C4-2B (cell line): Measurements from ENCODE around the gene C7.
"Not testable (repeated sequence)": the region's sequence is repeated elsewhere in the genome, so short reads cannot be mapped to it uniquely, and the experiment has no call there.

Experiments
- H3K27ac ChIP-seq: fragments of 450-650 bp; 2 replicates; pipeline ENCODE4 v1.5.1; 2017
- CTCF ChIP-seq: fragments of 450-650 bp; conservative IDR thresholded peaks from 2 replicates; pipeline ENCODE4 v1.5.1; 2017; ENCODE audit warnings: mild to moderate bottlenecking
- ZFX ChIP-seq: fragments of 450-650 bp; IDR thresholded peaks from 2 replicates; pipeline ENCODE4 v1.6.1; 2017

Gene C7

GRCh38 chr5:40877371-40877988, 31.8 kb upstream of the C7 start:
- no peak for TF ChIP-seq ZFX
- TF ChIP-seq CTCF: no peak

GRCh38 chr5:40879163-40879942, 29.9 kb upstream of the C7 start:
- H3K27ac ChIP-seq: no peak overlapping the region
- TF ChIP-seq CTCF (peak; percentile 81), ZFX (no peak)

More at GRCh38 chr5:40877371-40877988, 31.8 kb upstream of the C7 start:
- H3K27ac ChIP-seq: no peak overlapping the region

GRCh38 chr5:40882291-40882690, 27.0 kb upstream of the C7 start:
- H3K27ac ChIP-seq: no peak overlapping the region
- TF ChIP-seq CTCF (no peak), ZFX (no peak)

DNA sequence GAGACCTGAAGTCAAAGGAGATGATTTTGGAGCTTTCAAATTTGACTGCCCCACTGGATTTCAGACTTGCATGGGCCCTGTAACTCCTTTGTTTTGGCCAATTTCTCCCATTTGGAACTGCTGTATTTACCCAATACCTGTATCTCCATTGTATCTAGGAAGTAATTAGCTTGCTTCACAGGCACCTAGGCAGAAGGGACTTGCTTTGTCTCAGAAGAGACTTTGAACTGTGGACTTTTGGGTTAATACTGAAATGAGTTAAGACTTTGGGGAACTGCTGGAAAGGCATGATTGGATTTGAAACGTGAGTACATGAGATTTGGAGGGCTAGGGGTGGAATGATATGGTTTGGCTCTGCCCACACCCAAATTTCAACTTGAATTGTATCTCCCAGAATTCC, 26.2 kb upstream of the C7 start:
- H3K27ac ChIP-seq: not testable (repeated sequence)

- H3K27ac ChIP-seq: peak overlapping the region; percentile 66
Observed at GRCh38 chr5:40895440-40896425, 13.6 kb upstream of the C7 start.

DNA sequence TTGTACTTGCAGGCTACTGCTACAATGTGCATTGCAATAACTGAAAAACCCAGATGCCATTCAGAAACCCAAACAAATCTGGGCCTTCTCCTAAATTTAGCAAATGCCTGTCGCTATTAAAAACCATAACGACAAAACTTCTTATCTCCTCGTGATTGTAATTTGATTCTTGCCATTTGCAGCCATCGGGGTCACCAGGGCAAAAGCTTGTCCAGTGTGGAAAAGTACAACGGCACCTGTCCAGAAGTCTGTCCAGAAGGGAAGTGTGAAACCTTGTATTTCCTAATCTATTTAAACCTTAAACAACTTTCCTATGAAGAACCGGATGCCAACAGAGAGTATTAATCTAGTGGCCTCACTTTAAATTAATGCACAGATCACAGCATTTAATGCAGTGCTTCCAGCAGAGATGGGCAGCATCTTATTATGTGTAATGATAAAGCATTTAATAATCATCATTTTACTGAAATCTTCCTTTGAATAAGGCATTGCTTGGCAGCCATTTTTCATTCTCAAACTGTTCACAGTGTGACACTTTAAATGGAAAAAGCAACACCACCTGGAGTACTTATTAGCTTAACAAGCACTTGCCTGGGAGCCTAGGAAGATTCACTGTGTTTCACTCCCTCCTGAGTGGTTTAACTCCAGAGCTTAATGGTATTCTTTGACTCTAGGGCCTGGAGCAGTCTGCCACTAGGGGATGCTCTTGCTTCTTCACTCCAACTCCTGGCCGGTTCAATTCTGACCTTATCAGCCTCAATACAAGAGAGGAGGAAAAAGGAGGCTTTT, 4.9 kb upstream of the C7 start:
- H3K27ac ChIP-seq: no peak overlapping the region
- TF ChIP-seq CTCF (peak; percentile 100), ZFX (no peak)

DNA sequence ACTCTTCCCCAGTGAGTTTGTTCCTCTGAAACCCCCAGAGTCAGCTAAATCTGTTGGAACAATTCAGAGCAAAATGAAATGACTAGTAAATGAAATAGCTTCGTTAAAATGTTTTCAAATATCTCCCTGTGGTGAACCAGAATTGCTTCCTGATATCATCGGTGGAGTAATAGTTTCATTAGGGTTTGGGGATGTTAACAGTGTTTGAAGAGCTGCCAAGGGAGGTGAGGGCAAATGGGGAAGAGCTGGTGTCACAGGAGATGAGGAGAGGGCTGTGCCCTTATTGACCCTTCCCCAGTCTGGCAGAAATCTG, 4.3 kb upstream of the C7 start:
- TF ChIP-seq ZFX (no peak), CTCF (peak; percentile 45)
- no peak overlapping the region for H3K27ac ChIP-seq
